ENCODE results near the gene IGFBP1. TPM values are rescaled to one million over a fixed set of nuclear protein-coding genes. Genes with fewer than 3 reads are reported as not detected.
"Not testable (repeated sequence)": the region's sequence is repeated elsewhere in the genome, so short reads cannot be mapped to it uniquely, and the experiment has no call there.

IGFBP1 gene
- under 1 TPM in 2 of 5 donors, not detected in 3; 0.09 to 0.98 TPM for polyA plus RNA-seq (ENCODE audit: insufficient read depth in 1 of 5, insufficient read length in 5 of 5, low replicate concordance in 1 of 5)
- long read RNA-seq, donor 1: 0 reads
- long read RNA-seq, donor 2: 0 reads
- long read RNA-seq, donor 3: 0 reads
- long read RNA-seq, donor 4: 0 reads
- long read RNA-seq, donor 5: 0 reads
- long read RNA-seq, donor 6: 0 reads
- long read RNA-seq, donor 7: 0 reads
- long read RNA-seq, donor 8: 0 reads

GRCh38 chr7:45888185-45888992 lies at the start of gene IGFBP1:
Gene IGFBP1, plus strand, starts transcription at chr7:45888488. Its CDS starts 165 bp downstream, at chr7:45888653.
- DNase-seq: peak in 1 of 2 donors; percentile 9

GRCh38 chr7:45838852-45839251 lies 49.4 kb upstream of the IGFBP1 start:
- not testable (repeated sequence) for DNase-seq

- DNase-seq: not testable (repeated sequence)
Observed at GRCh38 chr7:45841926-45842717, 46.2 kb upstream of the IGFBP1 start.

- not testable (repeated sequence) for DNase-seq
Observed at GRCh38 chr7:45846536-45846935, 41.8 kb upstream of the IGFBP1 start.

GRCh38 chr7:45848734-45849133 lies 39.6 kb upstream of the IGFBP1 start:
- DNase-seq: not testable (repeated sequence)

GRCh38 chr7:45852984-45853383 lies 35.3 kb upstream of the IGFBP1 start:
- not testable (repeated sequence) for DNase-seq

GRCh38 chr7:45853491-45853890 lies 34.8 kb upstream of the IGFBP1 start:
- not testable (repeated sequence) for DNase-seq

- not testable (repeated sequence) for DNase-seq
Observed at GRCh38 chr7:45855680-45856079, 32.6 kb upstream of the IGFBP1 start.

- DNase-seq: not testable (repeated sequence)
Observed at GRCh38 chr7:45856888-45857287, 31.4 kb upstream of the IGFBP1 start.

- no peak for DNase-seq
Observed at GRCh38 chr7:45863715-45864114, 24.6 kb upstream of the IGFBP1 start.

- DNase-seq: no peak
Observed at GRCh38 chr7:45865594-45866410, 22.5 kb upstream of the IGFBP1 start.

GRCh38 chr7:45867471-45867870 lies 20.8 kb upstream of the IGFBP1 start:
- no peak for DNase-seq

- no peak for DNase-seq
Observed at GRCh38 chr7:45869426-45869825, 18.9 kb upstream of the IGFBP1 start.

- DNase-seq: no peak
Observed at GRCh38 chr7:45872116-45873034, 15.9 kb upstream of the IGFBP1 start.

- DNase-seq: no peak
Observed at GRCh38 chr7:45873035-45873354, 15.3 kb upstream of the IGFBP1 start, which contains the start of gene CCDC201. Gene CCDC201, minus strand, starts transcription at chr7:45873082. Its CDS starts 75 bp downstream, at chr7:45873007.

GRCh38 chr7:45873355-45873754 lies 14.9 kb upstream of the IGFBP1 start:
- no peak for DNase-seq

- no peak for DNase-seq
Observed at GRCh38 chr7:45874408-45875131, 13.7 kb upstream of the IGFBP1 start.

- no peak for DNase-seq
Observed at GRCh38 chr7:45876519-45876918, 11.8 kb upstream of the IGFBP1 start.

GRCh38 chr7:45878457-45879144 lies 9.7 kb upstream of the IGFBP1 start:
- no peak for DNase-seq
